ENCODE data around the gene TUBA1A.

- TF ChIP-seq CTCF (IDR thresholded peaks at IDR 0.05 in 4 of 5, conservative IDR thresholded peaks at IDR 0.05 in 1 of 5) (no peak), POLR2A (IDR thresholded peaks at IDR 0.05) (no peak)
Observed at GRCh38 chr12:49219417-49220026, 30.6 kb upstream of the TUBA1A start.

Data from gastrocnemius medialis (tissue), 4 donors.